ENCODE measurements around the gene OBSL1. TPM values are rescaled to one million over a fixed set of nuclear protein-coding genes. Genes with fewer than 3 reads are reported as not detected.

Gene OBSL1
- total and polyA plus RNA-seq, 5 donors: 179 to 321 (median 281) TPM

DNA sequence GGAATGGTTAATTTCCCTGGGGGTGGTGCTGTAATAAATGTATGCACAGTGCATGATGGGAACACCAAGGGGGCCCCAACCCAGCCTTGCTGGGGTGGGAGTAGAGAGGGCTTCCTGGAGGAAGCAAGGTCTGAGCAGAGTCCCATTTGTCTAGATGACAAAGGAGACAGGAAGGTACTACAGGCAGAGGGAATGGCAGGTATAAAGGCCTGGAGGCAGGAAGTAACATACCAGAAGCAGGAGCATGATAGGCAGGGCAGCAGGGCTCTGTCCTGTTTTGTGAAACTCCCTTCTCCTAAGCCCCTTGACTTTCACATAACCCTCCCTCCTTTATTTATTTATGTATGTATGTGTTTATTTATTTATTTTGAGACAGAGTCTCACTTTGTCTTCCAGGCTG, 68.7 kb downstream of the OBSL1 start:
- no peak overlapping the region for H3K27ac ChIP-seq (ENCODE audit: low read length)
- no peak for ATAC-seq
- peak in 1 of 3 donors; percentile 0 for DNase-seq
- H3K9me3 ChIP-seq (ENCODE audit: control insufficient read depth, low read length): no peaks in the 10 kb centered on the region
- intact Hi-C loops (cut with DNase I): no loop called here
- H3K4me3 ChIP-seq (ENCODE audit: low read length): no peak overlapping the region
- H3K27me3 ChIP-seq (ENCODE audit: control insufficient read depth, insufficient read depth): no peaks in the 10 kb centered on the region
- H3K4me1 ChIP-seq (ENCODE audit: control insufficient read depth, insufficient read depth, low read length): no peaks in the 10 kb centered on the region

DNA sequence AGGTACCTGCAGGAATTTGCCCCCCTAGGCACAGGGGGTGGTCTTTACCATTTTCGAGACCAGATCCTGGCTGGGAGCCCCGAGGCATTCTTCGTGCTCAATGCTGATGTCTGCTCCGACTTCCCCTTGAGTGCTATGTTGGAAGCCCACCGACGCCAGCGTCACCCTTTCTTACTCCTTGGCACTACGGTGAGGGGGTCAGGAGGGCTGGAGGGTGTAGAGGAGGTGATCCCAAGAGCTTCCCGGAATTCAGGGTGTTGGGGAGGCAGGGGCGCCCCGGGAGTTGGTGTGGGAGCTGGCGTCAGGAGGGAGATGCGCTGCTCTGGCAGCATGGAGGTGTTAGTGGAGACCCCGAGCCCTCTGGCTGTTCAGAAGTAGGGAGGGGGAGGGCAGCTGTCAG, 69.5 kb downstream of the OBSL1 start:
- ATAC-seq (no peak), DNase-seq (peak in 2 of 3 donors; percentile 36 to 59)
- intact Hi-C loops (cut with DNase I): no loop called here
- no peak overlapping the region for H3K4me3 ChIP-seq (ENCODE audit: low read length)
- H3K4me1 ChIP-seq (ENCODE audit: control insufficient read depth, insufficient read depth, low read length): no peaks in the 10 kb centered on the region
- 69% methylated on average over 14 of the region's 14 CpGs for WGBS
- H3K27me3 ChIP-seq (ENCODE audit: control insufficient read depth, insufficient read depth): no peaks in the 10 kb centered on the region
- no peak overlapping the region for H3K27ac ChIP-seq (ENCODE audit: low read length)
- no peaks in the 10 kb centered on the region for H3K9me3 ChIP-seq (ENCODE audit: control insufficient read depth, low read length)

Small RNA genes within 50 kb of the gene (microRNA-seq; reads per million reads assigned to microRNA genes)
- 3.2 to 4.6 reads per million in 2 donors for gene MIR3132

Other genes starting within 250 kb of the OBSL1 start
- not detected for gene RESP18, start 238.8 kb downstream of the OBSL1 start, total RNA-seq
- gene RESP18, start 238.8 kb downstream of the OBSL1 start, polyA plus RNA-seq: not detected
- gene DNPEP, start 183.6 kb downstream of the OBSL1 start, total RNA-seq: 10 to 100 TPM; 42.2 to 58.8 (median 56.2) TPM
- 50.0 TPM for gene DNPEP, start 183.6 kb downstream of the OBSL1 start, polyA plus RNA-seq
- over 10,000 TPM in 1 of 4 donors, 1,000 to 10,000 TPM in 3; 6,970 to 10,932 (median 7,338) TPM for gene DES, start 153.2 kb downstream of the OBSL1 start, total RNA-seq
- gene DES, start 153.2 kb downstream of the OBSL1 start, polyA plus RNA-seq: 9,146 TPM
- 100 to 1,000 TPM; 122 to 176 (median 159) TPM for gene SPEG, start 136.7 kb downstream of the OBSL1 start, total RNA-seq
- gene SPEG, start 136.7 kb downstream of the OBSL1 start, polyA plus RNA-seq: 85.5 TPM
- 10 to 100 TPM; 22.9 to 27.5 (median 25.4) TPM for gene GMPPA, start 72.6 kb downstream of the OBSL1 start, total RNA-seq
- 21.6 TPM for gene GMPPA, start 72.6 kb downstream of the OBSL1 start, polyA plus RNA-seq
- 1 to 10 TPM in 3 of 4 donors, under 1 TPM in 1; 0.28 to 1.8 (median 1.6) TPM for gene ASIC4, start 57.1 kb downstream of the OBSL1 start, total RNA-seq
- 0.57 TPM for gene ASIC4, start 57.1 kb downstream of the OBSL1 start, polyA plus RNA-seq
- gene CHPF, start 27.7 kb downstream of the OBSL1 start, total RNA-seq: 100 to 1,000 TPM in 2 of 4 donors, 10 to 100 TPM in 2; 92.6 to 145 (median 101) TPM
- 115 TPM for gene CHPF, start 27.7 kb downstream of the OBSL1 start, polyA plus RNA-seq
- gene TMEM198, start 27.5 kb downstream of the OBSL1 start, total RNA-seq: 1 to 10 TPM; 1.8 to 3.4 (median 3.1) TPM
- 3.4 TPM for gene TMEM198, start 27.5 kb downstream of the OBSL1 start, polyA plus RNA-seq
- 10 to 100 TPM; 16.7 to 47.6 (median 28.1) TPM for gene INHA, start 771 bp upstream of the OBSL1 start, total RNA-seq
- 28.7 TPM for gene INHA, start 771 bp upstream of the OBSL1 start, polyA plus RNA-seq
- 10 to 100 TPM; 12.1 to 19.0 (median 15.1) TPM for gene STK11IP, start 26.3 kb upstream of the OBSL1 start, total RNA-seq
- 13.4 TPM for gene STK11IP, start 26.3 kb upstream of the OBSL1 start, polyA plus RNA-seq
- 100 to 1,000 TPM; 322 to 445 (median 392) TPM for gene SLC4A3, start 56.1 kb upstream of the OBSL1 start, total RNA-seq
- gene SLC4A3, start 56.1 kb upstream of the OBSL1 start, polyA plus RNA-seq: 288 TPM

Measured in right cardiac atrium (tissue), 5 donors.